GM12892 (cell line): ENCODE measurements around the gene BLNK.

Experiments used
- POLR2A ChIP-seq: IDR thresholded peaks from 2 replicates; pipeline ENCODE4 v1.6.1; 2011; ENCODE audit warnings: low read depth, low read length, control low read depth
- POLR2AphosphoS5 ChIP-seq: IDR thresholded peaks from 2 replicates; pipeline ENCODE4 v1.6.1; 2011; ENCODE audit warnings: low read depth, low read length, control low read depth
- TAF1 ChIP-seq: IDR thresholded peaks from 2 replicates; pipeline ENCODE4 v1.6.1; 2011; ENCODE audit warnings: low read depth, mild to moderate bottlenecking, control low read depth, low read length, borderline replicate concordance

GRCh38 chr10:96276831-96277230 lies 5.5 kb upstream of the BLNK start:
- TF ChIP-seq POLR2A = no peak
- TF ChIP-seq TAF1 = no peak
- TF ChIP-seq POLR2AphosphoS5 = no peak
